DMS 273 (cell line): ENCODE measurements around the gene KRT81.
A peak's percentile ranks its signal among the peaks of the same experiment; 100 is the strongest.

Source experiments
- DNase-seq: peaks from one replicate; lab custom pipeline; 2025; ENCODE audit not compliant: unreplicated experiment; lab: John Stamatoyannopoulos, UW

The KRT81 gene

DNA sequence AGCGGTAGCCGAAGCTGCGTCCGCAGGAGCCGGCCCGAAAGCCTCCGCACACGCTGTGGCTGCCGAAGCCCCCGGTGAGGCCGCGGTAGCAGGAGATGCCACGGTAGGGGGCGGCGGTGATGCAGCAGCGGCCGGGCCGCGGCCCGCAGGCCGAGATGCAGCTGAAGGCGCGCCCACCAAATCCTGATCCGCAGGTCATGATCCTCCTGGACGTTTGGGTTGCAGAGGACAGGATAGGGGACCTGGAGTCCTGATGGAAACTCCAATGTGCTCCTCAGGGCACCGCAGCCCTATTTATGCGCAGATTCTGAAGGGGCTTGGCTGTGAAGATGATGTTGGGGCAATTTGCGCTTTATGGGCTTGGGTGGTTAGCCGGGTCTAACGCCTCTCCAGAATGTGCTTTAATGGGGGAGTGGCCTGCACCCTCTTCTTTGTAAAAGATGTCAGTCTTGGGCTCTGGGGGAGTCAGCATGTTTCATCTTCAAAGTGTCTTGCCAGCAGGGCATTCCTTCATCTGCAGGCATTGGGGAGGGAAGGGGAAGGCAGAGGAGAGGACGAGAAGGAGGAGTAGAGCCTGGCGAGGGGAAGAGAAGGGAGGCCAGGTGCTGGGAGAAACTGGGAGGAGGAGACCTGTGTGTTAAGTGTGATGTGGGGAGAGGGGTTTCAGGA lies at the start of gene KRT81:
TSS of gene KRT81 (minus strand) at position 268 of the 669 bp plus-strand sequence. CDS start at position 199, 69 bp downstream.
- no peak for DNase-seq

DNA sequence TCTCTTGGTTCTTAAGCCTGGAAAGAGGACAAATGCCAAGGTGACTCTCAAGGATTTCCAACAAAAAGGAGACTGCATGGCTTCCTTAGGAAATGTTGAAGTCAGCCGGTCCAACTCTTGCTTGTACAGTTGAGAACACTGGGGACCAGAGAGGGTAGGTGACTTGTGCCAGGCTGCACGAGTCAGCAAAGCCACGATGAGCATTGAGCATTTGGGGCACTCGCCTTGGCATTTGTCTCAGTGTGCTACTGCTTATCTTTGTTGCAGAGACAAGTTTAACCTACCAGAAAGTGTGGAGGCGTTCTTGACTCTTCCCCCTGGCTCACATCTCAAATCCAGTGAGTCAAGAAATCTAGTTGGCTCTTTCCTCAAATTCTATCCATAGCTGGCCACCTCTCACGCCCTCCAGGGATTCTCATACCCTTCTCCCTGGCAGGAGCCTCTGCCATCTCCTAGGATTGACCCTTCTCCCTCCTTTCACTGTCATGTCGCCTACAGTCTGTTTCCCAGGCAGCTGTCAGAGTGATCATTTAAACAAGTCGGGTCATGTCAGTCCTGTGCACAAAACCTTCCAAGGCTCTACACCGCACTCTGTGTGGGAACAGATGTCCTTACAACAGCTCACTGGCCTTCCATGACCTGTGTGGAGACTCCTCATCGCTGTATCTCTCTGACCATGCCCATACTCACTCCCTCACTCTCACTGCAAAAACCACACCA lies 47.1 kb upstream of the KRT81 start:
- peak; percentile 73 for DNase-seq

DNA sequence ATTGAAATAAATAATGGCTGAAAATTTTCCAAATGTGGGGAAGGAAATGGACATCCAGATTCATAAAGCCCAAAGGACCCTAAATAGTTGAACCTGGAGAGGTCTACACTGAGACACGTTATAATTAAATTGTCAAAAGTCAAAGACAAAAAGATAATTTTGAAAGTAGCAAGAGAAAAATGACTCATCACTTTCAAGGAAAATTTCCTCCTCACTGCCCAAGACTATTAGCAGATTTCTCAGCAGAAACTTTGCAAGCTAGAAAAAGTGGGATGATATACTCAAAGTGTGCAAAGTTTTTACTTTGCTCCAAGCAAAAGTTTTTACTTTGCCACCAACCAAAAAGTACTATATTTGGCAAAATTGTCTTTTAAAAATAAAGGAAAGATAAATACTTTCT lies 45.7 kb upstream of the KRT81 start:
- no peak for DNase-seq

DNA sequence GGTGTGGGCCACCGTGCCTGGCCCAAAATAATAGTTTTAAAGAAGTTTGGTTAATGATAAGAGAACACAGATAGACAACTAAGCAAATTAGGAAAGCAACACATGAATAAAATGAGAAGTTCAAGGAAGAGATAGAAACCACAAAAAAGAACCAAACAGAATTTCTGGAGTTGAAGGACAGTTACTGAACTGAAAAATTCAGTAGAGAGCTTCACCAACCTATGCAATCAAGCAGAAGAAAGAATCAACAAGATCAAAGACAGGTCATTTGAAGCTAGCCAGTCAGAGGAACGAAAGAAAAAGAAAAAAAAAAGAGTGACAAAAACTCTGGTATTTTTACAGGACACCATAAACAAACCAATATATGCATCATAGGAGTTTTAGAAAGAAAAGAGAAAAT lies 45.3 kb upstream of the KRT81 start:
- DNase-seq = no peak

DNA sequence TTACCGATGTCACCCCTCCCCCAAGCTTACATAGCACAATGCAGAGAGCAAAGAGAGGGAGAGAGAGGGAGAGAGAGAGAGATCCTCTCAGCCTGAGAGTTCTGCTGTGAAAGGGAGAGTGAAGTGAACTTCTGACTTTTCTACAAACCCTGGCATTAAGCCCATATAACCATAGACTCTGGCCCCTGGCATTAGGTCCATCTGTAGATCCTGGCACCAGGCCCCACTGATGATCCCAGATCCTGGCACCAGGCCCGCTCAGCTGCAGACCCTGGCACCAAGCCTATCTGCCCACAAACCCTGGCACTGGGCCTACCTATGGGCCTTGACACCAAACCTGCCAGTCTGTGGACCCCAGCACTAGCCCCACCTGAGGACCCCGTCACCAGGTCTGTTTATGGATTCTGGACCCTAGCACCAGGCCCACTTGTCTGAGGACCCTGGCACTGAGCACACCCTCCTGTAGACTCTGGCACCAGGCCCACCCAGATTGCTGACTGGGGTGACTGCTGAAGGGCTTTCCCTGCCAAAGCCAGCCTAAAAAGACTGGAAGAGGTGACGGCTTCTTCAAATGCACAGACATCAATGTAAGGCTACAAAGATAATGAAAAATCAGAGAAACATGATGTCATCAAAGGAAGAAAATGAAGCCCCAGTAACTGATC lies 44.4 kb upstream of the KRT81 start:
- peak; percentile 93 for DNase-seq

DNA sequence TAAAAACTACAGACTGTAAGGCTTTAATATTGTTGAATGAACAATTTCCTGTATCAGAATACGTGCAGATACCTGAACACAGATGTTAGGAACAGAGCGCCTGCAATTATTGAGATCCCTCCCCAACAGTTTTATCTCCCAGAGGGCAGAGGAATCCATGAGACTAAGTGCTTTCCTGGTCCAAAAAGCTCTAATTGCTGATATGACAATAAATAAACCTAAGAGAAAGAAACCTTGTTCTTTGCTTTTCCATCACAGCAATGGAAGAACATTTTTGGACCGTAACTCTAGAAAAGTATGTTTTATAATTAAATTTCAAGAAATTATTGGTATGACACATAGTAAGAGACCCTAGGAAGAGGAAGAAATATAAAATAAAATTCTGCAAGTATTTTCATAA lies 42.9 kb upstream of the KRT81 start:
- no peak for DNase-seq

DNA sequence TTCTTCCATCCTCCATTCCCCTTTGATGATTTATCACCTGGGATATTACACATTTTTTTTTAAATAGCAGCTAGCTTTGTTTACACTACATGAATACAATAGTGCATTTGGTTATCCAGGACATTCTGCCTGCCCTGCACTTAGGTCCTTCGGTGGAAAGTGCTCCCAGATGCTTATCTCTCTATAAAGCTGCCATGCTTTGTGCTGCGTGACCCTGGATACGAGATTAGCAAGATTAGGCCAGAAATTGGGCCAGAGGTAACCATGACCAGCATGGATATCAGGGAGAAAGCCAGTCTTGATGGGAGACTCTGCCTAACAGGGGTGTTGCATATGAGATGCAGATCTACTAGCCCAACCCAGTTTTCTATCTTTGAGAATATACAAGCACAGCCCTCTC lies 42.0 kb upstream of the KRT81 start:
- no peak for DNase-seq

DNA sequence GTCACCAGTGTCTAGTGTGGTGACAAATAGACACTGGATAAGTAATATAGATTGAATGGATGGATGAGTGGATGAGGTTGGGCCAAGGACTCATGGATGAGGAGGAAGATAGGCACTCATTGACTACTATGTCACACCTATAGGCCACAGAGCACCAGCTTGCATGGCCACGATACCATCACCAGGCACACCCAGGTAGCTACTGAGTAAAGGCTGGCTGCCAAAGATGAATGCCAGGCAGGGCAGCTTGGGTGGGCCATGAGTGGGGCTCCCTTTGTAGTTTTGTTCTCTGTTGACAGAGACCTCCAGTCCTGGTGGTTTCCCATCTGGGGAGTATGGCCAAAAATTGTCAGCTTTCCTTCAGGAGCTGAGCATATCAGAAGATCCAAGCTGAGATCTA lies 41.0 kb upstream of the KRT81 start:
- DNase-seq = no peak

DNA sequence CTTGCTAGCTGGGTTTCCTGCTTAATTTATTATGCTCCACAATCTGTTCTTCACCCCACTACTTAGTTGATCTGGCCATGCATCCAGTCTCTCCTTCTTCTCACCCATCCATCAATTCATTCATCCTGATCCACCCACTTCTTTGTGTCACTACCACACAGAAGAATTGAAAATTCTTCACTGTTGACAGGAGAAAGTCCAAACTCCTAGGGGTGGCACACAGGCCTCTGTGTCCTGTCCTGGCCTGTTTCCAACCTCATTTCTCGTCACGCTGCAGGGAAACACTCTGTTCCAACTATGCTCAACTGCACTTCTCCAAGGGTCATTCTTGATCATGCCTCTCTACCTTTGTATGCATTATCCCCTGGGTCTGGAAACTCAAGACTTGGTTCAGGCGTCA lies 40.5 kb upstream of the KRT81 start:
- DNase-seq = no peak

DNA sequence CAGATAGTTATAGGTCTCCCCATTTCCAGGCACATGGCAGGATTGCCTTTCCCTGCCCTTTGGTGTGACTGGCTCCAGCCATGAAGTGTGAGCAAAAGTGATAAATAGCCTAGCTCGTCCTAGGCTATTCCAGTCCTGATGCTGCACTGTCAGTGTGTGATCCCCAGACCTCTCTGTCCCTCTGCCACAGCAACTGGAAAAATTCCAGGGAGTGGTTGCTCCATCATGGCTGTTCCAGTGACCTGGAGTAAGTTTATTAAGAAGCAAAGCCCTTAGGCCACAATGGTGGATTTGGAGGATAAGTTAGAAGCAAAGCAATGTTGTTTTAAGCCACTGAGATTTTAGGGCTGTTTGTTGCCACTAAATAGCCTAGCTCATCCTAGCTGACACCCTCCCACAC lies 39.7 kb upstream of the KRT81 start:
- DNase-seq = no peak

DNA sequence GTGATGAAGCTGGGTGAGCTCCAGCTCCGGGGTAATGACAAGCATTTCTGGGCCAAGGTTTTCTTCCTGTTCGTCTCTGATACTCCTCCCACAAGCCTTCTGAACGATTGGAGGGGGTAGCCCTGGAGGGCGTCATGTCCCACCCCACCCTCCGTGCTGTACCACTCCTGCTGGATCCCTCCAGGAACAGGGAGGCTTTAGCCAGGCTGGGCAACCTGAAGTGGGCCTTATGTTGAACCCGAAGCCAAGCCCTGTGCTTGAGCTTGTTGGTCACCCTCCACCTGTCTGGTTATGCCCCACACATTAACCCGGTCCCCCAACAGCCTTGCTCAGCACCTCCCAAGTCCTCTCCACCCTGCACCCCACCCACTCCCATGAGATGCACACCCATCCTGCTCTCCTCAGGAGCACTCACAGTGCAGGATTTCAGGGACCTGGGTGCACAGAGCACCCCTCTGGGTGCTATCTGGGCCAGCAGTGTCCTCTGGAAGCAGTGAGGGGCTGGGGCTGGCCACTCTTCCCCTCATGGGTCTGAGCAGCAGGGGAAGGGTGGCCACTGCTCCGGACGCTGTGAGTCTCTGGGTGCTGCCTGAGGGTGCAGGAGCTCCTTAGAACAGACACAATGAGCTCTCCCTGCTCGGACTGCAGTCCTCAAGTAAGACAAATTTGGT lies 36.6 kb upstream of the KRT81 start:
- no peak for DNase-seq

DNA sequence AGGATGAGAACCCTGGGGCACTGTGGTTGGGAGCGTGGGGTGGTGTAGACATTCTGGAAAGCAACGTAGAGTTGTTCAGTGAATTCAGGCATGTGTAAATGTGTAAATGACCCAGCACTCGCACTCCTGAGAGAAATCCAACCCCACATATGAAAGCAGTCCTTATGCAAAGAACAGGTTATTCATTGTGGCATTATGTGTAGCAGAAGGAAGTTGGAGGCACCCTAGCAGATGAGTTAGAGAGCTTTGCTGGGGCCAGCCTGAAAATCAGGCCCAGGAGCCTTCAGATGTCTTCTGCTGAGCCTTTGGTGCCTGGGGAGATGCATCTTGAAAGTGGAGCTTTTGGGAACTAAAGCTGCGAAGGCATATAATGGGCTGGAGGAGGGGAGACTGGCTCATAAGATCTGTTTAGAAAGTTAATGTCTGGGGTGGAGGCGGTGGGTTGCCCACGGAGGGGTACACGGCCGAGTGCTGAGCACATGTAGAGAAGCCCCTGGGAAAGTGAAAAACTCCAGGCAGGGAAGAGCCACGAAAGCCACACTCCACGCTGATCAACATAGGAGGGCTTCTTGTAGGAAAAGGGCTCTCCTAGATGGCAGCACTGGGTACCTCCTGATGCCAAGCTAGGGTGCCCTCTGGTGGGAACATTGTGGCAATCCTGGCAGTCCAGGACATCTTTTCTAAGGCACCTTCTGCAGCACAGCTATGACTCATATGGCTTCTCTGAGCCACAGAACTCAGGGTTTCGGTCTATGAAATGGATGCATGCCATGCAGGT lies 35.9 kb upstream of the KRT81 start:
- peak; percentile 87 for DNase-seq

DNA sequence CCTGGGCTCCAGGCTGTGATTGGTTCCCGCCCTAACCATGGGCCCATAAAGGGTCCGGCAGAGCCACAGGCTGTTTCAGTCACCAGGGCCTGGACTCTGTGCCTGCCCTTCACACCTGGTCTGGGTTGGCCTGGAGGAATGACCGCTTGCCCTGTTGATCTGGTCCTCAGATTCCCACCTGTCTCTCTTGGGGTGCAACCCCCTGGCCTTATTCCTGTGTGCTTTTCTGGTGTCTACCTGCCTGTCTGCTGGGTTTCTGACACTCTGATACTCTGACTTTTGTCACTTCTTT lies 32.8 kb upstream of the KRT81 start:
- no peak for DNase-seq

DNA sequence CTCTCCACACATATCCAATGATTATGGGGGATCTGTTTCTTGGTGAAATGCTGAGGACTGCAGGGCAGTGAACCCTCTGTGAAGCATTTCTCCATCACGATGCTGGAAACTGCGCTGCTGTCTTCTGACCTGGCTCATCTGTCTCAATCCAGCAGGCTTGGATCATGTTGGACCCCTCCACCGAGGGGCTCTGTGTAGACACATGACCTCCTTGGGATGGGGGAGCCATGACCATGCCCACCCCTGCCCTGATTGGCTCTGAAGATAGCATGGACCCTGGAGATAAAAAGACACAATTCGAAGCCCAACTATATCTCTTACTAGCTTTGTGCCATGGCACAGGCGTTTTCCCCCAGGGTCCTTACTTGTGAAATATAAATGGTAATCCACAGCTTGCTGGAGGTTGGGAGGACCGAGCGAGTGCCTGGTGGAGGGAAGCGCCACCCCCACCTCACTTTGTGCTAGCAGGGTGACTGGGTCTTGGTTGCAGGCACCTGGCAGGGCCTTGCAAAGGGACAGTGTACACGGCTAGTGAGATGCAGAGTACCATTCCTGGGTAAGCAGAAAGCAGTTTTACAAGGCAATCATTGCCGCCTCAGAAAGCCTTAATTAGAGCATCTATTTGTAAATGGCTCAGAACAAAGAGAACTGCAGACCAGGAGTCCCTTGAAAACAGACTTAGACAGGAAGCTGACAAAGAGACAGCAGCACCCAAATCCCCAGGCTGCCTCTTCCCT lies 32.2 kb upstream of the KRT81 start:
- DNase-seq = no peak

DNA sequence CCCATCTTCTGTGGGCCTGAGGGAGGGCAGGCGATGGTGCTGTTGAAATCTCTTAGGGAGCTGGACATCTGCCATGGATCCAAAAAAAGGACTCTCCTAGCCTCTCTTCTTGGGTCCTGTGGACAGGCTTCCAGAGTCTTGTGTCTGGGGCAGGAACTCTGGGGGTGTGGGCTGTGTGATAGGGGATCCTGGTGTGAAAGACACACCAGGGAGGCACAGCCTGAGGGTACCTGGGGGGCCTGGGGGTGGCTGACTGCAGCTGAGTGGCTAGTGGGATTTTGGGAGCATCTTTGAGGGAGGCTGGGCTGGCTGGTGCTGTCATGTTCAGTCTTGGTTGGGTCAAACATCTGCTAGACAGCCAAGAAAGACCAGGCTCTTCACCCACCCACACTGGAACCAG lies 31.7 kb upstream of the KRT81 start:
- no peak for DNase-seq

DNA sequence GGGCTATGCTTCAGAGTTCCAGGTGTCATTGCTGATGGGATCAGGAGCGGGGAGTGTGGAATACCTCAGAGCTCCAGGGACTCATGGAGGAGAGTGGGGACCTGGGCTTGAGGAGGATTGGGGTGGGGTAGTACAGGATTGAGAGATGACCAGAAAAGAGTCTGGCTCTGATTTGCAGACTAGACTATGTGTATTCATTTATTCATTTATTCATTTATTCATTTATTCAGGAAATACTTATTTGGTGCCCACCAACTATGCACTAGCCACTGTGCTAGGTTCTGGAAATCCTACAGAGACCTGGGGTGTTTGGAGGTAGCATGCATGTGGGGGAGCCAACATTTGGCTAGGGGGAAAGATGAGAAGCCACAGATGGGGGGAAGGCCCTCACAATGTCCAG lies 30.7 kb upstream of the KRT81 start:
- no peak for DNase-seq

DNA sequence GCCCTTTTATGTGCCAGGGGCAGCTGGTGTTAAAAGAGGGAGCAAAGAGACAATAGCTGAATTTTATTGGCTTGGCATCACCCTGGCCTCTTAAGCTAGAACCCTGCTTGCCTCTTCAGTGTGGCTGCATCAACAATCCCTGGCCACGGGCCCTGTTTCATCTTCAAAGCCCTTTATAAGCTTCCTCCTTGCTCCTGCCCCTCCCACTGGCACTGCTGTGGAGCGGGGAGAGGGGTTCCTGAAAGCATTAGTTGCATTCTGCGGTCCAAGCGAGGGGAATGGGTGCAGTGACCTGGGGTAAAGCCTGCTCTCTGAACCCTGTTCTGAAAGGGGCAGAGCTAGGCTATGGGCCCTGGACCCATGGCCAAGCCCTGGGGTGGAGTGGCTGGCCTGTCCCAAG lies 30.1 kb upstream of the KRT81 start:
- DNase-seq = no peak

DNA sequence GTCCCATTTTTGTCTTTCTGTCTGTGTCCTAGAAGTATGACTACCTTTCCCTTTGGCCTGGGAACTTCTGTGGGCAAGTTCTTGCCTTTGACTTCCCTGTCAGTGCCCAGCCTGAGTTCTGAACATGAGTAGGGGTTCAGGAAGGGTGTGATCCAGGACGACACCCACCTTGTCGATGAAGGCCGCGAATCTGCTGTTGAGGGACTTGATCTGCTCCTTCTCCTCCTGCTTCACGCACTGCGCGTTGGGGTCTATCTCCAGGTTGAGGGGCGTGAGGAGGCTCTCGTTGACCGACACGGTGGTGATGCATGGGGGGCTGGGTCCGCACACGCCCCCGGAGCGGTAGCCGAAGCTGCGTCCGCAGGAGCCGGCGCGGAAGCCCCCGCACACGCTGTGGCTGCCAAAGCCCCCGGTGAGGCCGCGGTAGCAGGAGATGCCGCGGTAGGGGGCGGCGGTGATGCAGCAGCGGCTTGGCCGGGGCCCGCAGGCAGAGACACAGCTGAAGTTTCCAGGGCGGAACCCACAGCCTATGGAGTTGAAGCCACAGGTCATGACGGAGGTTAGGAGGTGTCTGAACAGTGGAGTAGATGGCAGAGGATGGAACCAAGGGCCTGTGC lies 29.6 kb upstream of the KRT81 start, which contains the start of gene KRT83:
TSS of gene KRT83 (minus strand) at position 615 of the 617 bp plus-strand sequence. CDS start at position 552, 63 bp downstream.
- no peak for DNase-seq

DNA sequence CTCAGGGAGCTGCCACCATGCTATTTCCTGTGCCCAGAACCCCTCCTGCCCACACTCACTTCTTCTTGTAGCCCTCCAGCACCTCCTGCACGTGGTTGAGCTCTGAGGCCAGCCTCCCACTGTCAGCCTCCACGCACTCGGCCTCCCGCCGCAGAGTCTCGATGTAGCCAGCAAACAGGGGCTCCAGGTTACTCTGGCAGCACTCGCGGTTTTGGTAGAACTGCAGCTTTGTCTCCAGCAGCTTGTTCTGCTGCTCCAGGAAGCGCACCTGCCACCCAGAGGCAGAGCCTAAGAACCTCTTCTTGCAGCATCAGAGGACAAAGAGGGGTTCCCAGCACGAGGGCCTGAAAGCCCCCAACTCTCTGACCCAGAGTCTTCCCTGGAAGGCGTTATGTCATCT lies 27.8 kb upstream of the KRT81 start:
- DNase-seq = no peak
